Heart left ventricle (tissue), 16 donors: ENCODE data around the gene UBE2Q2. TPM values are rescaled to one million over a fixed set of nuclear protein-coding genes. Genes with fewer than 3 reads are reported as not detected.

Experiments used
- ATAC-seq, 4 donors: fragments of 200-7000 bp; cut with Tn5 transposase; one replicate each; pipeline ENCODE4 v1.9.1; 2020 to 2022; ENCODE audit warnings: moderate library complexity in 4 of 4, mild to moderate bottlenecking in 3 of 4, moderate number of reproducible peaks in 1 of 4
- DNase-seq, 5 donors: peaks; one replicate each; pipeline ENCODE4 v3.0.0-alpha.2; 2020
- H3K27ac ChIP-seq, 12 donors: fragments of 200-600 bp; sonication (generic) in 4 of 12; one replicate each; pipeline versions ENCODE4 v1.5.0 to v1.8.0; 2016 to 2022; ENCODE audit warnings: mild to moderate bottlenecking in 2 of 12
- H3K27me3 ChIP-seq, 9 donors: fragments of 200-600 bp; sonication (generic) in 2 of 9; one replicate each; pipeline versions ENCODE4 v1.5.1 to v1.8.0; 2016 to 2022; ENCODE audit warnings: mild to moderate bottlenecking in 3 of 9
- H3K36me3 ChIP-seq, 9 donors: fragments of 200-600 bp; sonication (generic) in 2 of 9; one replicate each; pipeline versions ENCODE4 v1.5.0 to v1.8.0; 2018 to 2022; ENCODE audit warnings: mild to moderate bottlenecking in 2 of 9
- H3K4me1 ChIP-seq, 12 donors: fragments of 200-600 bp; sonication (generic) in 4 of 12; one replicate each; pipeline versions ENCODE4 v1.5.0 to v1.8.0; 2016 to 2022; ENCODE audit warnings: mild to moderate bottlenecking in 3 of 12
- H3K4me3 ChIP-seq, 12 donors: fragments of 200-600 bp; sonication (generic) in 4 of 12; one replicate each; pipeline versions ENCODE4 v1.5.0 to v1.8.0; 2017 to 2022; ENCODE audit warnings: mild to moderate bottlenecking in 9 of 12, moderate library complexity in 4 of 12
- H3K9me3 ChIP-seq, 12 donors: fragments of 200-600 bp; sonication (generic) in 4 of 12; one replicate each; pipeline versions ENCODE4 v1.5.0 to v1.8.0; 2016 to 2022; ENCODE audit warnings: mild to moderate bottlenecking in 1 of 12
- POLR2A ChIP-seq, 2 donors: fragments of 450-650 bp; IDR thresholded peaks; one replicate each; pipeline ENCODE4 v1.6.1; 2017; ENCODE audit warnings: antibody characterized with exemption in 2 of 2, mild to moderate bottlenecking in 2 of 2, moderate library complexity in 2 of 2
- WGBS, 4 donors: extraction: QIAGEN DNeasy Blood & Tissue Kit in 2 of 4; methylation state at CpG; one replicate each; pipeline versions ENCODE4 v1.1.5 to v1.1.7; 2013 to 2018; 5-methylcytosine and 5-hydroxymethylcytosine counted together
- intact Hi-C, 10 donors: fragments of 100-400 bp; cut with DNase I; formaldehyde crosslinking; loops; one replicate each; pipeline versions ENCODE4 v1.11.1 to v1.14.2; 2022
- polyA plus RNA-seq, 2 donors: library from polyadenylated mRNA; stranded (reverse); fragments of 200-250 nt; gene quantifications; one replicate each; pipeline ENCODE4 v1.2.3, GENCODE V29; 2013
- total RNA-seq, 9 donors: library from RNA; depleted of rRNA in 2 of 9; stranded (reverse); fragments of >200 nt in 2 of 9; fragmentation: NEBNext Ultra II Directional in 3 of 9; extraction: Animal tissue kit (Norgen Biotek cat#: 25700) in 3 of 9; gene quantifications; one replicate each; pipeline versions ENCODE4 v1.1.0 to v1.2.4, GENCODE V29; 2016 to 2023
- TF ChIP-seq, protein P1 (sequence below), 12 donors: fragments of 200-600 bp; sonication (generic) in 4 of 12; IDR thresholded peaks; one replicate each; pipeline versions ENCODE4 v1.5.0 to v1.8.0; 2018 to 2022; ENCODE audit warnings: antibody characterized with exemption in 12 of 12, mild to moderate bottlenecking in 5 of 12
- donor health status: ischemic (EF 13 %, LVEDD 7.1; RV severe dilation, severe dysfunction).
- donor health status: healthy with polysubstance abuse.
- donor health status: DM: no; HTN: yes; CAD: no.
- donor health status: DM: no; HTN: no; CAD: no.
- donor health status: ischemic (EF 25% LVEDD 6.9; RV normal size, moderate dysfunction).
- donor health status: ischemic (EF 25% LVEDD 5.7; RV mildly dilated, moderate dysfunction).
- donor health status: healthy.
- donor health status: DM: yes; HTN: yes; CAD: no.
- donor health status: ischemic (EF 35%, LVEDD 5.7; RV mildly dilated, moderate dysfunction).
- donor health status: nonischemic (EF 11% LVEDD 7.7; RV severe dilation, severe dysfunction).
- donor health status: DM: yes; HTN: yes; CAD: no.
- donor health status: PGD.
- donor health status: ischemic (EF 29% LVEDD 5.4; RV normal size, mild dysfunction).
- donor health status: nonischemic (EF 23%, LVEDD 6.1; RV moderate dilation, normal function).

The UBE2Q2 gene
- total and polyA plus RNA-seq, 11 donors, result 13.6 to 39.4 (median 28.4) TPM

DNA sequence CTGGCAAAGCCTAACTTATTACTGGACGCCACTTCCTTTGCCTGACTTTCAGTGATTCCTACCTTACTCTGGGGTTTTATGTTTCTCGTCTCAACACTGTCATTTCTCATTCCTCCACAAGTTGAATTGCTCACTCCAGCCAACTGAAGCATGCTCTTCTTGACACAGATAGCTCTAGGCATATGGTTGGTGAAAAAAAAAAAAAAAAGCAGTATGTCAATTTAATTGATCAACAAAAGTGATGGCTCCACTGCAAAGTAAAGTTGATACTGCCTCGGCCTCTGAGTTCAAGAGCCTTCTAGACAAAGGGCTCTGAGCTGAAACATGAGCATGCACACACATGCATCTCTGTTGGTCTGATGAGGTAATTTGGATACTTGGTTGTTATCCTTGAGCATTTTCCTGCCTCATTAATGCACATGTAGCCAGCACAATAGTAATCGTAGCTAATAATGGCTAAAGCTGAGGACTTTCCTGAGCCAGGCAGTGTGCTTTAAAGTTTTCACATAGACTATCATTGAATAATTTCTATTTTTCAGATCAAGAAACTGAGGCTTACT, 21.4 kb upstream of the UBE2Q2 start:
- peaks cover 0 to 6% (median 0%) of the 10 kb centered on the region in 12 donors for H3K4me1 ChIP-seq
- H3K9me3 ChIP-seq, result no peaks in the 10 kb centered on the region
- H3K4me3 ChIP-seq, result no peak overlapping the region
- DNase-seq (no peak), ATAC-seq (no peak)
- H3K27me3 ChIP-seq, result no peaks in the 10 kb centered on the region
- 95 to 96% (median 96%) methylated on average over 4 of the region's 4 CpGs for WGBS, 4 donors
- no peak for TF ChIP-seq POLR2A (IDR thresholded peaks at IDR 0.05)
- TF ChIP-seq, protein P1, sequence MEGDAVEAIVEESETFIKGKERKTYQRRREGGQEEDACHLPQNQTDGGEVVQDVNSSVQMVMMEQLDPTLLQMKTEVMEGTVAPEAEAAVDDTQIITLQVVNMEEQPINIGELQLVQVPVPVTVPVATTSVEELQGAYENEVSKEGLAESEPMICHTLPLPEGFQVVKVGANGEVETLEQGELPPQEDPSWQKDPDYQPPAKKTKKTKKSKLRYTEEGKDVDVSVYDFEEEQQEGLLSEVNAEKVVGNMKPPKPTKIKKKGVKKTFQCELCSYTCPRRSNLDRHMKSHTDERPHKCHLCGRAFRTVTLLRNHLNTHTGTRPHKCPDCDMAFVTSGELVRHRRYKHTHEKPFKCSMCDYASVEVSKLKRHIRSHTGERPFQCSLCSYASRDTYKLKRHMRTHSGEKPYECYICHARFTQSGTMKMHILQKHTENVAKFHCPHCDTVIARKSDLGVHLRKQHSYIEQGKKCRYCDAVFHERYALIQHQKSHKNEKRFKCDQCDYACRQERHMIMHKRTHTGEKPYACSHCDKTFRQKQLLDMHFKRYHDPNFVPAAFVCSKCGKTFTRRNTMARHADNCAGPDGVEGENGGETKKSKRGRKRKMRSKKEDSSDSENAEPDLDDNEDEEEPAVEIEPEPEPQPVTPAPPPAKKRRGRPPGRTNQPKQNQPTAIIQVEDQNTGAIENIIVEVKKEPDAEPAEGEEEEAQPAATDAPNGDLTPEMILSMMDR (IDR thresholded peaks at IDR 0.05), result no peak
- intact Hi-C loops, result no loop called here
- H3K27ac ChIP-seq, result no peak overlapping the region
- H3K36me3 ChIP-seq, result no peaks in the 10 kb centered on the region

DNA sequence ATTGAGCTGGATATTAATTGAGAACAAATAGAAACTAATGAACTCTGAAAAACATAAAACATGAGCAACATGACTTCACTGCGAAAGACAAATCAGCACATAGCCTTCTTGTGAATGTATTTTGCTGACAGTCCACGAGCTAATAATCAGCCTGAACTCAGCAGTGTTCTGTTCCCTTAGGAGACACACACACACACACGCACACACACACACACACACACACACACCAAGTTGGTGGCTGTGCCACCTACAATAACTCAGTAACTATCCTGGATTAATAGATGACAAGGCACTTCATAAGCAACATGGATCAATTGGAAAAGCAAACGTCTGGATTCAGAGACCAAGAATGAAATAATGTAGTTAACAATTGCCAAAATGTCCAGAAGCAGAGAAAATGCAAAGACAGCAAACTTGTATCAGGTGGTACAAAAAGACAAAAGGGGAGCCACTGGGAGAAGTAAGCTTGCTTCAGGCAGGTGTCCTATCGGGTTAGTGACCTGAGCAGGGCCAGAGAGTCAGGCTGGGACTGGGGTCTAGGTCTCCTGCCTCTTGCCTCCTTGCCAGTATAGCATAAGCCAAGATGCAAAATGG, 20.5 kb upstream of the UBE2Q2 start:
- TF ChIP-seq POLR2A (IDR thresholded peaks at IDR 0.05), result no peak
- TF ChIP-seq, protein P1 (IDR thresholded peaks at IDR 0.05), result no peak
- intact Hi-C loops, result no loop called here
- no peak overlapping the region for H3K27ac ChIP-seq
- DNase-seq (no peak), ATAC-seq (no peak)
- no peaks in the 10 kb centered on the region for H3K9me3 ChIP-seq
- WGBS, 4 donors, result 80 to 87% (median 85%) methylated on average over 5 of the region's 5 CpGs
- no peaks in the 10 kb centered on the region for H3K27me3 ChIP-seq
- H3K4me1 ChIP-seq, result no peaks in the 10 kb centered on the region
- H3K36me3 ChIP-seq, result no peaks in the 10 kb centered on the region
- no peak overlapping the region for H3K4me3 ChIP-seq

DNA sequence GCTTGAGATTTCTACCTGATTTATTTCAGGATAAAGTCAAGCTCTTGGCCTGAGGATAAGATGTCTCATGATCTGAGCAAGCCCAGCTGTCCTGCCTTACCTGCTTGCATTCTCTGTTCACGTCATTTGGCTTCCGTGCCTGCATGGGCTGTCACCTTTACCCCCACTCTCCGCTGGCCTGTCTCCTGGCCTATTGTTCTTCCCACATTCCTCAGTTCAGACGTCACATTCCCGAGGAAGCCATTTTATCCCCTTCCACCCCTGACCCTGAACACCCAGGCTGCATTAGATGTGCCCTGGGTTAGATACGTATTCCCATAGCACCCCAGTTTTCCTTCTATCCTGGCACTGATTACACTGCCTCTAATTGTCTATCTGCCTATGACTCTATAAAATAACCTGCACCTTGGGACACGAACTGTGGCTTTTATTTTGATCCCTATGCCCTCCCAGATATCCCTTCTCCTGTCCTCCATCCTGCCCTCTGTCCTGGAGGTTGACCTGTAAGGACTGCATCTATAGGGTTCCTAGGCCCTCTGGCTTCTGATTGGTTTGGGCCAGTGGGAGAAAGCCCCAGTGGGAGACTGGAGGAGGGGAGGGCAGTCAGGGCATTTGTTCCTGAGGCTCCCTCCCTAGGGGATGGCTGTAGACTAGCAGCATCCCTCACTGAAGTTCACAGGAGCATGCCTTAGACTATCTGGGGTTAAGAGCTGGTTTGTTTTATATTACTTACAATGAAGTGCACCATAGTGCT, 19.2 kb upstream of the UBE2Q2 start:
- no peaks in the 10 kb centered on the region for H3K36me3 ChIP-seq
- H3K4me1 ChIP-seq, result no peaks in the 10 kb centered on the region
- H3K27ac ChIP-seq, result no peak overlapping the region
- H3K27me3 ChIP-seq, result no peaks in the 10 kb centered on the region
- intact Hi-C loops, result no loop called here
- H3K9me3 ChIP-seq, result no peaks in the 10 kb centered on the region
- no peak for TF ChIP-seq POLR2A (IDR thresholded peaks at IDR 0.05)
- TF ChIP-seq, protein P1 (IDR thresholded peaks at IDR 0.05), result no peak
- 58 to 68% (median 63%) methylated on average over 7 of the region's 7 CpGs for WGBS, 4 donors
- H3K4me3 ChIP-seq, result no peak overlapping the region
- ATAC-seq, result no peak
- DNase-seq, result no peak

DNA sequence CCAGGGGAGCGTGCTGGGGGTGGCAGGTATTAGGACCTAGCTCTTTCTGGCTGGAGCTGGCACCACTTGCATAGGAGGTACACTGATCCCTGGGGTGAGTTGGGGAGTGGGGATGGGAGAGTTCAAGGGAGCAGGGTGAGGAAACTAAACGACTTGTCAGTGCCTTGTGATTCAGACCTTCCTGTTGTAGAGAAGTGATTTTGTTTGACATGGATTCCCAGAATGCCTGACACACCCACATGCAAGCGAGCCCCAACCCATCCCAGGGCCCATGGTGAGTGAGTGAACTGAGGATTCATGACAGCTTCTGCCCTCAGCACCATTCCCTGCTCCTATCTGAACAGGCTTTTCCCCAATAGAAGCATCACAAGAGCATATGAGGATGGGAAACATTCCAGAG, 15.6 kb upstream of the UBE2Q2 start:
- Histone ChIP-seq H3K4me1 (no peaks in the 10 kb centered on the region), H3K27ac (no peak overlapping the region), H3K27me3 (no peaks in the 10 kb centered on the region), H3K36me3 (no peaks in the 10 kb centered on the region), H3K4me3 (no peak overlapping the region), H3K9me3 (no peaks in the 10 kb centered on the region)
- ATAC-seq, result no peak
- no peak for DNase-seq
- intact Hi-C loops, result no loop called here
- 58 to 61% (median 60%) methylated on average over 3 of the region's 3 CpGs for WGBS, 4 donors
- TF ChIP-seq POLR2A (IDR thresholded peaks at IDR 0.05), result no peak
- TF ChIP-seq, protein P1 (IDR thresholded peaks at IDR 0.05), result no peak
